HFF-Myc (cell line): Measurements from ENCODE around the gene LCE3A.

Experiments used
- DNase-seq: peaks from one replicate; pipeline ENCODE4 v3.0.0-alpha.2; 2011; ENCODE audit warnings: low read depth; ENCODE audit errors: extremely low read depth
- H3K4me3 ChIP-seq: replicated peaks from 2 replicates; pipeline ENCODE4 v1.5.1; 2011; ENCODE audit warnings: low read depth, mild to moderate bottlenecking, control low read depth, low read length
- CTCF ChIP-seq: IDR thresholded peaks from 2 replicates; pipeline ENCODE4 v1.5.1; 2012; ENCODE audit warnings: mild to moderate bottlenecking, low read depth, low read length, control low read depth; ENCODE audit errors: missing control alignments

Gene LCE3A

GRCh38 chr1:152577168-152577567, 45.7 kb downstream of the LCE3A start:
- TF ChIP-seq CTCF: no peak
- no peak overlapping the region for H3K4me3 ChIP-seq
- DNase-seq: no peak
